Hypothalamus (tissue), 51 donors: ENCODE data around the gene TMEM108.

Source experiments
- DNase-seq, 51 donors: peaks; one replicate each; lab custom pipeline; 2025; lab: John Stamatoyannopoulos, UW

The TMEM108 gene

DNA sequence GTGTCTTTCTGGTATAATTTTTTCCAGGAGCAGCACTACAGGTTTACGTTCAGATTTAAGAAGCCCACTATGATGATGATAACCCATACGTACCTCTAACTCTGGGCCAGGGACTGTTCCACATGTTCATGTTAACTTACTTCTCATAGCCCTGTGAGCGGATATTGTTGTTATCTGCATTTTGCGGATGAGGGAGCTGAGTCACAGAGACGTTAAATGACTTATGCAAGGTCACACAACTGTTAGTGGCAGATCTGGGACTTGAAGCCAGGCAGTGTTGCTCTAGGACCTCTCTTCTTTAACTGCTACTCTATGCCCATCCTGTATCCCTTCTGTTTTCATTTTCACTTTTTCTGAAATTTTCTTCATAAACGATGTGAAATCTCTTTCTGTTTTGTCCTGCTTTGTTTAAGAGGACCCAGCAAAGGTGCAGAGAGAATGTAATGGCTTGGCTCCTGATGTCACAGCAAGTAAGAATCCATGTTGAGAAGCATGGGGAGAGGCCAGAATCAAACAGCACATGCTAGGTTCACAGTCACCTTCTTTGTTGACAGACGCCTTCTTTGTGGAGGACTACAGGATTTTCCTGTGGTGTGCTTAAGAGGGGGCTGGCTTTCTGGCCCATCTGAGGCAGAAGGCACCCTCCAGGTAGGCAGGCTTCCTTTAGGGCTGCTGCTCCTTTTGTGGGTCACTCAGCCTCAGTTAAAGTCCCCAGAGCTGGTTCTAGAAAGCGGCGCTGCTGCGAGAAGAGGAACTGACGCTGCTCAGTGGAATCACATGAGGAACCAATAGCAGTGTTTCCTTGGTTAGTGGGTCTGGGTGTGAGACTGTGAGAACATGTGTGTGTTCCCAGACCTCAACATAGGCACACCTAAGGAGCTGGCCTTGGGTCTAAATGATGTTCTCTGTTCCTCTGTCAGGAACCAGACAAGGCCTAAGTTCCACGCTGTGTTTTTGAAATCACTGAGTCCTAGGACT is 121.6 kb downstream of the TMEM108 start:
- no peak for DNase-seq

GRCh38 chr3:133161656-133162055 is 123.5 kb downstream of the TMEM108 start:
- no peak for DNase-seq

DNA sequence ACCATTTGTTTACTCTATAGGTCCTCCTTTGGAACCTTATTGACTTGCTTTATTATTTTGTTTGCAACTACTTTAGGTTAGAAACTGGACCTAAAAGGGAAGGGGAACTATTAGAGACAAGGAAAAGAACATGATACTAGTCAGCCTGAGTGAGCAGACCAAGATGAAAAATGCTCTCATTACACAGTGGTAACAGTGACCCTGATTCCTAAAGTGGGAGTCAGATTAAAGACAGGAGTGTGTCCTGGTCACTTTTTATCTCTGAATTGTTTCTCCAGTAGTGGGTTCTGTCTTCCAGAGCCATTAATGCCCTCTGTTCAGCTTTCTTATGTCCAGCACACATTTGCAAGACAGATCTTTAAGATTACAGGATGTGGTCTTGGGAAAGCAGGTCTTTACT is 124.1 kb downstream of the TMEM108 start:
- no peak for DNase-seq

GRCh38 chr3:133162670-133163305 is 124.6 kb downstream of the TMEM108 start:
- DNase-seq: peak in 15 of 51 donors; percentile 7 to 66 (median 21)

- no peak for DNase-seq
These were observed 129.3 kb downstream of the TMEM108 start for GRCh38 chr3:133167340-133168024.

GRCh38 chr3:133168025-133168401 is 129.8 kb downstream of the TMEM108 start:
- no peak for DNase-seq

DNA sequence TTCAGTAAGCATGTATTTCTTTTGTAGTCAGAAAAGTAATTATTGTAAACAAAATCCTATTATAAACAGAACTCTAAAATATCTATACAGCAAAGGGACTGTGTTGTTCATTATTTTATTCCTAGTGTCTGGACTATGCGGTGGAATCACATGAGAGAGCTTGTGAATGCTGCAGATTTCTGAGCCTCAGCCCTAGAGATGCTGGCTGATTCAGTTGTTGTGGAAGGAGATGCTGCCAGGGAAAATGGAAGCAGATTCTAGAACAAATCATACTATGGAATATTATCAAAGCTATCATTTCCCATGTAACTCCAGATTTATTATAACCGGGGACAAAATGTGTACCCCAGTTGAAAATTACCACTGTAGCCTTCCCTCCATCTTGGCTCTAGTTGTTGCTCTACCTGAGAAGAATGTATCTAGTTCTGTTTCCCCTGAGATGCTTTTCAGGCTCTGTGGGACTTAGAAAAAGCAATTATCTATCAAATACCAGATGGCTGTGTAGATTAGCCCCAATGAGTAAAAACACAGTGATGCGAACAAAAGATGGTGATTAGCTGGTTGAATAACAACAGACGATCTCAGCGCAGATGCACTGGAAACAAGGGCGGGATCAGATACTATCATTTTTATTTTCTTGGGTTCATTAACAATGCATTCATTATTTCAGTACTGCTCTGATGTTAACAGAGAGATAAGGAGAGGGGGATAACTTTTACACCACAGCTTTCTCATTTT is 131.3 kb downstream of the TMEM108 start:
- DNase-seq: no peak

GRCh38 chr3:133171831-133172230 is 133.6 kb downstream of the TMEM108 start:
- DNase-seq: no peak

DNA sequence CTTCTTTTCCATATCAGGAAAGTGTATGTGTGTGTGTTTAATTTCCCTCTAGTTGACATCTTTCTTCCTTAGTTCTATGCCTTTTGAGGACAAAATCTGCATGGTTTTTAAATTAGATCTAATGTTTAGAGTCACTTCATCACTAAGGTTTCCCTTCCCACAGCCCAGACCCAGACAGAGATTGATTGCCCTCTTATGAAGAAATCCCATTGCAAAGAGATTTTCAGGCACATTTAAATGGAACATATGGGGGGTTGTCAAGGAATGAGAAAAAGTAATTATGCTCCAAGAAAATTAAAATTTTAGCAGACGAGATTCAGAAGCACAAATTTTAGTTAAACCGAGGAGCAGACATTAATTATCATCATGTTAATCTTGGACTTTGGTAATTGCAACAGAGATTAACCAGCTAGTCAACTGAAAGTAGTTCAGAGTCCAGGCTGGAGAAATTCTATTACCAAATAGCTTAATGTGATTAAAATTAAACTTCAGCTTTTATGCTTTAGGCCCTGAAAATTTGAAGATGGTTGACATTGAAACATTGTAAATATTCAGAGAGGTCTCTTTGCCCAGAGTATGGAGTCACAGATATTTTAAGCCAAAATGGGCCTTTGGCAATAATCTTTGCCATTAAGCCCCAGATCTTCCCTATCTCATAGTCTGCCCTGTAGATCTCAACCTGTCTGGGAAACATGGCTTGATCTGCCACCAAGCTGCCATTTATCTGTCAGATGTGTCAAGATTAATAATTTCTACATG is 143.4 kb downstream of the TMEM108 start:
- DNase-seq: no peak

GRCh38 chr3:133187870-133188379 is 149.7 kb downstream of the TMEM108 start:
- no peak for DNase-seq

- no peak for DNase-seq
These were observed 150.8 kb downstream of the TMEM108 start for GRCh38 chr3:133188996-133189395.

DNA sequence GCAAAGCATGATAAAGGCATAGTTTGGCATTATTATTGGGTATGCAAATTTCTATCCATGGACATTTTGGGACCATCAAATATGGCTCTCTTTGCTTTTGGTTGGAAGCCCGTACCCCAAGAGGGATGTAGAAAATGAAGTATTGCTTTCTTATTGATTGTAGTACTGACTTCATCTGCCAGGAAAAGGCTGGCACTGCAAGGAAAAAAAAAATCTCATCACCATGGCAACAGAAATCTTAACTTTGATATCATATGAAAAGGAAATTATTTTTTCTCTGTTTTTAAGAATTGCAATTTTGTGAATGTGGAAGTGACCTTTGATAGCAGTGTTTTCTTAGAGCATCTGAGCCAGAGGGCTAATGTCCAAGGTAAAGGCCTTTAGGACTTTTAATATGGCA is 151.7 kb downstream of the TMEM108 start:
- DNase-seq: no peak

DNA sequence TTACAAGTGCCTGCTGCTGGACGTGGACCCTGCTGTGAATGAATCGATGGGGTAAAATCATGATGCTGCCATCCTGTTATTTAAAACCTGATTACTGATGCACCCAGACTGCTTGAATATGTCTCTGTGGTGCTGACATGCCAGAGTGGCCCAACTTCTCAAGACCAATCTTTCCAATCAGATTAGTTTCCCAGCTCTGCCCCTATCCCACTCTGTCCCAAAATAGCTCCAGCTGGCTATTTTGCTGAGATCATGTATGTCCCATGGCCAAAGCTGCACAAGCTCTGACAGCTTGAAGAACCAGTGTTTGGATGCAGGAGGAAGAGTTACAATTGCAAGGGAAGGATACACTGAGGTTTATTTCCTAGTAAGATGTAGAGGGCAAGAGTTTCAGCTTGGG is 153.6 kb downstream of the TMEM108 start:
- DNase-seq: no peak

DNA sequence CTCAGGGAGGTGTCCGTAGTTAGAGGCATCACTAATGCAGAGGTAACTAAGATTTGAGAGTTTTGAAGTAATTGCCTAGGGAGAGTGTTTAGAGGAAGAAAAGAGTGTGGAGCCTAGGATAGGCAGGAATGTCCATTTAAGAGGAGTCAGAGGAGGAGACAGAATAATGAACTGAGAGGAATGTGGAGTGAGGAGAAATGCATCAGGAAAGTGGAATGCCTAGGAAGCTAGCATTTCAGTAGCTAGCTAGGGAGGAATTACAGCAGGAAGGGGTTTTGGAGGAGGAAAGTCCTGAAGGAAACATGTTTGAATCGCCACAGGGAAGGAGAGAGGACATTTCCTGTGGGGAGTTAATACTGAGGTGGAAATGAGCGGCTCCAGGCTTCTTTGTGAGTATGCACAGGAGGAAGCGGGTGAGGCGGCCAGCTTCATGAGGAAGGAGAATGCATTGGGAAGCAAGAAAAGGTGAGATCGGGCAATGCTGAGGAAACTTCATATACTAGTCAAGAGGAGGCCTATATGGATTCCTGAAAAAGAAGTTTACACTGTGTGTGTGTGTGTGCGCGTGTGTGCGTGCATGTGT is 154.3 kb downstream of the TMEM108 start:
- no peak for DNase-seq

- no peak for DNase-seq
These were observed 154.8 kb downstream of the TMEM108 start for GRCh38 chr3:133192967-133193366.

GRCh38 chr3:133196527-133196926 is 158.3 kb downstream of the TMEM108 start:
- DNase-seq: no peak

DNA sequence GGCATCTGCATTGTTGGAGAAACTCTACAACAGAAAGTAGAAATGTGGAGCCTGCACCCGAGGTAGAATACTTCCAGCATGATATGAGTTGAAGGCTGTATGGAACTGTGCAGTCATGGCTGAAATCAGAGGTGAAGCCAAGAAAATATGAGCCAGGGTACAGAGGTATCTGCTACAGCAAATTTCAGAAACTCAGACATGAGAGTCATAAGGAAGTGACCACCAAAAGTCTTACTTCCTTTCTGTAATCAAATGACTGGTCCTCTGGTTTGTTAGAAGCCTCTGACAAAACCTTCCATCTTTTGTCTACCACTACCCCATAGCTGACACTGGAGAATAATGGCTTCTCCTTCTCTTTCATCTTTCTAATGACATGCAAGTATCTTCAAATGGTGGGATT is 159.4 kb downstream of the TMEM108 start:
- no peak for DNase-seq

- DNase-seq: no peak
These were observed 168.7 kb downstream of the TMEM108 start for GRCh38 chr3:133206921-133207320.

- DNase-seq: no peak
These were observed 170.0 kb downstream of the TMEM108 start for GRCh38 chr3:133208184-133208583.
